NT2/D1 (cell line): Measurements from ENCODE around the gene UGT3A2.
"Not testable (repeated sequence)": the region's sequence is repeated elsewhere in the genome, so short reads cannot be mapped to it uniquely, and the experiment has no call there.

Experiments
- DNase-seq: peaks from one replicate; pipeline ENCODE4 v3.0.0-alpha.2; 2011; ENCODE audit warnings: low read depth, low spot score
- H3K27me3 ChIP-seq: 2 replicates; pipeline ENCODE4 v1.6.0; 2011; ENCODE audit warnings: mild to moderate bottlenecking; ENCODE audit not compliant: insufficient read length, insufficient read depth
- H3K36me3 ChIP-seq: 2 replicates; pipeline ENCODE4 v1.6.1; 2011; ENCODE audit warnings: mild to moderate bottlenecking, low read length, mixed read lengths; ENCODE audit not compliant: insufficient read depth, insufficient read length
- H3K4me1 ChIP-seq: 2 replicates; pipeline ENCODE4 v1.5.1; 2011; ENCODE audit not compliant: insufficient read depth, insufficient read length
- H3K4me3 ChIP-seq: 2 replicates; pipeline ENCODE4 v1.5.1; 2011; ENCODE audit warnings: low read depth; ENCODE audit not compliant: insufficient read length
- H3K9ac ChIP-seq: 2 replicates; pipeline ENCODE4 v1.6.0; 2011; ENCODE audit warnings: low read depth; ENCODE audit not compliant: insufficient read length
- H3K9me3 ChIP-seq: 2 replicates; pipeline ENCODE4 v1.5.1; 2011; ENCODE audit warnings: mild to moderate bottlenecking, low read length; ENCODE audit not compliant: insufficient read depth
- SUZ12 ChIP-seq: IDR thresholded peaks from 2 replicates; pipeline ENCODE4 v1.6.1; 2011; ENCODE audit not compliant: insufficient read length, insufficient read depth; ENCODE audit errors: extremely low read depth
- YY1 ChIP-seq: IDR thresholded peaks from 2 replicates; pipeline ENCODE4 v1.6.1; 2011; ENCODE audit not compliant: insufficient read length, insufficient read depth
- ZNF274 ChIP-seq: IDR thresholded peaks from 2 replicates; pipeline ENCODE4 v1.6.1; 2011; ENCODE audit warnings: mild to moderate bottlenecking, low read depth, low read length

UGT3A2 gene

GRCh38 chr5:36049949-36050348 is 16.7 kb downstream of the UGT3A2 start:
- Histone ChIP-seq H3K36me3 (no peaks in the 10 kb centered on the region), H3K9ac (no peak overlapping the region), H3K4me1 (no peaks in the 10 kb centered on the region), H3K9me3 (no peaks in the 10 kb centered on the region), H3K27me3 (no peaks in the 10 kb centered on the region), H3K4me3 (no peak overlapping the region)
- TF ChIP-seq YY1 (no peak), SUZ12 (no peak), ZNF274 (no peak)
- DNase-seq, result no peak

- no peak for DNase-seq
- Histone ChIP-seq H3K9me3 (no peaks in the 10 kb centered on the region), H3K4me1 (no peaks in the 10 kb centered on the region), H3K27me3 (no peaks in the 10 kb centered on the region), H3K9ac (no peak overlapping the region), H3K36me3 (no peaks in the 10 kb centered on the region), H3K4me3 (no peak overlapping the region)
- TF ChIP-seq ZNF274 (no peak), SUZ12 (no peak), YY1 (no peak)
Observed at GRCh38 chr5:36047384-36048160, 19.1 kb downstream of the UGT3A2 start.

GRCh38 chr5:36045895-36046294 is 20.8 kb downstream of the UGT3A2 start:
- Histone ChIP-seq H3K9me3 (no peaks in the 10 kb centered on the region), H3K36me3 (no peaks in the 10 kb centered on the region), H3K4me1 (peaks cover 4% of the 10 kb centered on the region), H3K9ac (no peak overlapping the region), H3K4me3 (no peak overlapping the region), H3K27me3 (no peaks in the 10 kb centered on the region)
- DNase-seq, result no peak
- TF ChIP-seq SUZ12, result no peak
- no peak for TF ChIP-seq ZNF274
- TF ChIP-seq YY1, result no peak

- DNase-seq, result no peak
- TF ChIP-seq SUZ12 (no peak), ZNF274 (no peak), YY1 (no peak)
- Histone ChIP-seq H3K4me1 (peaks cover 7% of the 10 kb centered on the region), H3K4me3 (no peak overlapping the region), H3K9ac (no peak overlapping the region), H3K36me3 (no peaks in the 10 kb centered on the region), H3K9me3 (no peaks in the 10 kb centered on the region), H3K27me3 (no peaks in the 10 kb centered on the region)
Observed at GRCh38 chr5:36041537-36041845, 25.2 kb downstream of the UGT3A2 start.

GRCh38 chr5:36040651-36041536 is 25.8 kb downstream of the UGT3A2 start:
- peaks cover 7% of the 10 kb centered on the region for H3K4me1 ChIP-seq
- no peak for DNase-seq

GRCh38 chr5:36035696-36036095 is 31.0 kb downstream of the UGT3A2 start:
- peaks cover 2% of the 10 kb centered on the region for H3K4me1 ChIP-seq
- TF ChIP-seq YY1 (no peak), ZNF274 (no peak), SUZ12 (no peak)
- no peaks in the 10 kb centered on the region for H3K9me3 ChIP-seq
- H3K36me3 ChIP-seq, result no peaks in the 10 kb centered on the region
- H3K27me3 ChIP-seq, result no peaks in the 10 kb centered on the region
- H3K9ac ChIP-seq, result no peak overlapping the region
- DNase-seq, result no peak
- H3K4me3 ChIP-seq, result no peak overlapping the region

More at GRCh38 chr5:36040651-36041536, 25.8 kb downstream of the UGT3A2 start:
- no peak overlapping the region for H3K4me3 ChIP-seq
- no peaks in the 10 kb centered on the region for H3K9me3 ChIP-seq
- no peaks in the 10 kb centered on the region for H3K27me3 ChIP-seq
- no peaks in the 10 kb centered on the region for H3K36me3 ChIP-seq
- H3K9ac ChIP-seq, result no peak overlapping the region
- no peak for TF ChIP-seq YY1
- no peak for TF ChIP-seq ZNF274

- H3K9me3 ChIP-seq, DNase-seq: not testable (repeated sequence)
Observed at GRCh38 chr5:36034536-36035134, 32.0 kb downstream of the UGT3A2 start.

More at GRCh38 chr5:36034536-36035134, 32.0 kb downstream of the UGT3A2 start:
- not testable (repeated sequence) for H3K4me3 ChIP-seq, H3K27me3 ChIP-seq, H3K9ac ChIP-seq, H3K4me1 ChIP-seq, H3K36me3 ChIP-seq
